GM12864 (cell line): ENCODE measurements around the gene USP51.
"Not testable (repeated sequence)": the region's sequence is repeated elsewhere in the genome, so short reads cannot be mapped to it uniquely, and the experiment has no call there.

Experiments
- DNase-seq: peaks from one replicate; pipeline ENCODE4 v3.0.0-alpha.2; 2011; ENCODE audit warnings: low read depth
- H3K4me3 ChIP-seq: 2 replicates; pipeline ENCODE4 v1.5.1; 2011; ENCODE audit warnings: mild to moderate bottlenecking, low read depth, low read length, control low read depth
- CTCF ChIP-seq: IDR thresholded peaks from 2 replicates; pipeline ENCODE4 v1.5.1; 2011; ENCODE audit warnings: low read depth, mild to moderate bottlenecking, moderate library complexity, low read length, control low read depth, inconsistent platforms; ENCODE audit errors: missing control alignments

The USP51 gene

DNA sequence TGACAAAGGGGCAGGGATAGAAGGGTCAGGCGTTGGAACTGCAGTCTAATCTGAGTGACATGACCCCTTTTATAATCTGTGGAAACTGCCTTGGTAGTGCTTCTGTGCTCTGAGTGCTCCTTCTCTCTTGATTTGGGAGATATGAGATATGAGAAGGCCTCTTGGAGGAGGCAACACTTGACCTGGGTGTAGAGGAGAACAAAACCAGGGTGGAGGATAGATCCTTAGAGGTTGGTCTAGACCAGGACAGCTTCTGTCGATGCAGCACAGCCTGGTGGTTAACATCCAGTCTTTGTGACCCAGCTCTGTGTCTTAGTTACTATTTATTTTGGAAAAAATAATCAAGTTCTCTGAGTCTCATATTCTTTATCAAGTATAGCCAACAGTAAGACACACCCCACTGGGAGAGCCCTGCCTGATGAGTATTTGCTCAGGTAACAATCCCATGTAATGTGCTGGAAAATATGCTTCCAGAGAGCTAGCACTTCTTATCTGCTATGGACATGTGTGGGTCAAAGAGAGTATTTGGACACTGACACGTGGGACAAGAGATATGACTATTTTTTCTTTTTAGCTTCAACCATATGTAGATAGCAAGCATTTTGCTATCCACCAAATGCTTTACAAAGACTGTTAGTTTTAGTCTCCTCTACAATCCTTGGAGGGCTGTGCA lies 9.1 kb downstream of the USP51 start:
- DNase-seq: no peak
- no peak for TF ChIP-seq CTCF

GRCh38 chrX:55479956-55480355 lies 9.7 kb downstream of the USP51 start:
- H3K4me3 ChIP-seq, DNase-seq: not testable (repeated sequence)

More for the DNA sequence above, 9.1 kb downstream of the USP51 start:
- H3K4me3 ChIP-seq: no peak overlapping the region

DNA sequence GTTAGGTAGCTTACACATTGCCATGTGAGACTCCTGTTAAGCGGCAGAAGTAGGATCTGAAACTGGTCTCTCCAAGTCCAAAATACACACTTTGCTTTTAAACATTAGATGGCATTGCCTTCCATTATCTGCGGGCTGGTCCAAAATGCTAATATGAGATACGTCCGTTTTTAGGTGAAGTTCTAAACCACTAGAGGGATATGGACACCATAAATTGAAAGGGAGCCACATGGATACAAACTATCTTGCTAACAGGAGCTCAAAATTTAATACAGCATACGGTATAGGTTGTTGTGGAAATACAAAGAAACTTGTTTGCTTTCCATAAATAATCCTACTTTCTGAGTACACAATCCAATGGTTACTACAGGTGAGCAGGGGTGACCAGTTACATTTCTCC lies 23.9 kb downstream of the USP51 start:
- DNase-seq, H3K4me3 ChIP-seq: not testable (repeated sequence)

DNA sequence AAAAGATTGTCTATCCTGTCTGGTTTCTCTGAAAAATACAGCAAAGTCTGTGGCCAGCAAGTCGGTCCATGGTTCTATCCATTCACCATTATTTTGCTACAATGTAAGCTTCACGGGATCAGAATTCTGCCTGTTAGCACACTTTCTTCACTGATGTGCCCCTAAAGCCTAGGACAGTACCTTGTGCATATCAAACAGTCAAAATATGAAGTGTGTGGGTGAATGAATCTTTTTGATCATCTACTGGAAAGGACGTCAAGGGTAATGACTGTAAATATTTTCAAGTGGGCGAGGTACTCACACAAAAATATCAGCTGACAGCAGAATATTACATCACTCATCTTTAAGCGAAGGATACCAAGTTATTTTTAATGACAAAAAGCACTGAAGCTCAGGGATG lies 24.5 kb downstream of the USP51 start:
- not testable (repeated sequence) for H3K4me3 ChIP-seq, DNase-seq

- DNase-seq, H3K4me3 ChIP-seq: not testable (repeated sequence)
Measured at GRCh38 chrX:55464050-55464449, 25.6 kb downstream of the USP51 start.

DNA sequence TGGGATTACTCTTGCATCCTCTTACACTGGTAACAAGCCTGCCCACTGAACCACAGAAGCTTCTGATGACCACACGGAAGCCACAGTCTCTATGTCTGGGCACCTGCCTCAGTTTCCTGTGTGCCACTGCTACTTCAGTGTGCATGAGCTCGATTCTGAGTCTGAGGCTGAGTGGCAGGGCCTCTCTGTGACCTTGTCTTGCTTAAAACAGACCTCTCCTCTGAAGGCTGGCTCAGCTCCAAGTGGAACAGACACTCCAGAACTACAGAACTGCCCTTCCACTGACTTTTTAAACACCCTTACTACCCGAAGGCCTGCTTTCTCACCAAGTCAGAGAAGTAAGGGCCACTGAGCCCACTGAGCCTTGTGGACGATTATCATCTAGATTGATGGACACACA lies 29.7 kb downstream of the USP51 start:
- not testable (repeated sequence) for H3K4me3 ChIP-seq, DNase-seq

DNA sequence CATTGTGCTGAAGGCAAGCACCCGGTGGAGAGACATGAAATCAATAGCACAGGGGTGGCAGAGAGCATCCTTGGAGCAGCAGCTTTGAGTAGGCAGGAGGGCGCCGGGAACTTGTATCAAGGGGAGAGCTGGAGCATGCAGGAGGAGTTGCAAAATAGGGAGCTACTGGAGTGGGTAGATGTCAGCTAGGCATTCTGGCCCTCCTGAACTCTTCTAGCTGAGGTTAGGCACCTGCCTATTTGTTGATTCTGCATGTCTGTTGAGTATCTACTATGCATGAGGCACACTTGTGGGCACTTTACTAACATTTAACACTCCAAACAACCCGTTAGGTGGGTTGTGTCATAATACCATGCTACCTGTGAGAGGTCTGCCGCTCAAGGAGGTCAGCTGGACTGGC lies 30.2 kb downstream of the USP51 start:
- H3K4me3 ChIP-seq, DNase-seq: not testable (repeated sequence)

DNA sequence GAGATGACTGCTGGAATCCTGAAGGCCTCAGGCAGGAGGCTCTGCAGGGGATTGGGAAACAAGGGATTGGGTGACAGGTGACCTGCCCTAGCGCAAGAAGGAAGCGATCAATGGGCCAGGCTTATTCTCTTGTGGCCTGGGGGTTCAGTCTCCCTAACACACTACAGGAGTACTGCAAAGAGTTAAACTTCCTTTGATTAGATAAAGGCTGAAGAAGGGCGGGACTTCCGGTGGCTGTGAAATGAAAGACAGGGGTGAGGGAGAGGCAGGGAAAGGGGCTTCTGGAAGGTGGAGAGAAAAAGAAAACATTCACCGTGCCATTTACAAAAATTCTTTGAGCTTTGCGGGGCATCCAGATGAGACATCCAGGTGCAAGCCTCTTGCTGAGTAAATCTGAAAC lies 33.9 kb downstream of the USP51 start:
- DNase-seq, H3K4me3 ChIP-seq: not testable (repeated sequence)

GRCh38 chrX:55452833-55453124 lies 36.9 kb downstream of the USP51 start:
- no peak for TF ChIP-seq CTCF
- H3K4me3 ChIP-seq: peak overlapping the region; percentile 85

DNA sequence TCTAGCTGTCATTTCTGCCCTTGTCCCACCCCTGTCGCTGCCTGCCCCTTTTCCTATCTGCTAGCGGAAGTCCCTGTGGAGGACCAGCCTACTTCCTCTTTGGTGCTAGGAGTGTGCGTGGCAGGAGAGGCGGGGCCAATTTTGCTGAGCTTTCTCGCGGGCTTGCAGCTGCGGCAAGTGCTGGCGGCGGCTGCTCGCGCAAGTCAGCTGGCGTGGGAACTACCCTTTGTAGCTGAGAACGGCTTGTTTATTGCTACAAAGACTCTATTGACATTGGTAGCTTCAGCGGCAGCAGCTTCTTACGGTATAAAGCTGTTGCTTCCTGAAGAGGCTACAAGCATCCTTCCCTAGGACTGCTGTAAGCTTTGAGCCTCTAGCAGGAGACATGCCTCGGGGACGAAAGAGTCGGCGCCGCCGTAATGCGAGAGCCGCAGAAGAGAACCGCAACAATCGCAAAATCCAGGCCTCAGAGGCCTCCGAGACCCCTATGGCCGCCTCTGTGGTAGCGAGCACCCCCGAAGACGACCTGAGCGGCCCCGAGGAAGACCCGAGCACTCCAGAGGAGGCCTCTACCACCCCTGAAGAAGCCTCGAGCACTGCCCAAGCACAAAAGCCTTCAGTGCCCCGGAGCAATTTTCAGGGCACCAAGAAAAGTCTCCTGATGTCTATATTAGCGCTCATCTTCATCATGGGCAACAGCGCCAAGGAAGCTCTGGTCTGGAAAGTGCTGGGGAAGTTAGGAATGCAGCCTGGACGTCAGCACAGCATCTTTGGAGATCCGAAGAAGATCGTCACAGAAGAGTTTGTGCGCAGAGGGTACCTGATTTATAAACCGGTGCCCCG lies 37.4 kb downstream of the USP51 start, which contains the start of gene MAGEH1:
TSS of gene MAGEH1 (plus strand) at position 138 of the 843 bp plus-strand sequence. CDS start at position 386, 248 bp downstream.
- TF ChIP-seq CTCF: no peak
- DNase-seq: peak; percentile 71
- peak within 1 kb of the TSS; percentile 85 for H3K4me3 ChIP-seq

More at GRCh38 chrX:55452833-55453124, 36.9 kb downstream of the USP51 start:
- no peak for DNase-seq

GRCh38 chrX:55451626-55451989 lies 38.0 kb downstream of the USP51 start:
- TF ChIP-seq CTCF: no peak
- DNase-seq: no peak
- peak overlapping the region; percentile 85 for H3K4me3 ChIP-seq
